ENCODE results near the gene MMP11.

MMP11 gene

GRCh38 chr22:23806837-23807236 lies 34.2 kb downstream of the MMP11 start:
- no peak for DNase-seq

- DNase-seq, result no peak
Measured at GRCh38 chr22:23812378-23812777, 39.7 kb downstream of the MMP11 start.

- DNase-seq, result no peak
Measured at GRCh38 chr22:23815541-23816155, 43.0 kb downstream of the MMP11 start.

- no peak for DNase-seq
Measured at GRCh38 chr22:23816156-23816976, 43.7 kb downstream of the MMP11 start.

- no peak for DNase-seq
Measured at GRCh38 chr22:23817146-23817545, 44.5 kb downstream of the MMP11 start.

- no peak for DNase-seq
Measured at GRCh38 chr22:23818541-23818940, 45.9 kb downstream of the MMP11 start.

GRCh38 chr22:23820748-23821211 lies 48.1 kb downstream of the MMP11 start:
- DNase-seq, result no peak

GRCh38 chr22:23822101-23822671 lies 49.5 kb downstream of the MMP11 start:
- no peak for DNase-seq

- DNase-seq, result no peak
Measured at GRCh38 chr22:23823331-23823791, 50.7 kb downstream of the MMP11 start.

- no peak for DNase-seq
Measured at GRCh38 chr22:23824476-23825245, 52.0 kb downstream of the MMP11 start.

GRCh38 chr22:23825246-23825905 lies 52.7 kb downstream of the MMP11 start:
- DNase-seq, result no peak

GRCh38 chr22:23826510-23827350 lies 54.1 kb downstream of the MMP11 start:
- DNase-seq, result no peak

GRCh38 chr22:23827351-23827995 lies 54.8 kb downstream of the MMP11 start:
- no peak for DNase-seq

GRCh38 chr22:23828800-23829680 lies 56.4 kb downstream of the MMP11 start:
- DNase-seq, result no peak

- DNase-seq, result no peak
Measured at GRCh38 chr22:23829845-23830372, 57.3 kb downstream of the MMP11 start.

GRCh38 chr22:23831261-23831660 lies 58.6 kb downstream of the MMP11 start:
- DNase-seq, result no peak

- no peak for DNase-seq
Measured at GRCh38 chr22:23831781-23832180, 59.1 kb downstream of the MMP11 start.

- DNase-seq, result no peak
Measured at GRCh38 chr22:23832226-23833016, 59.8 kb downstream of the MMP11 start.

Measured in activated CD4-positive, alpha-beta T cell treated with anti-CD3 and anti-CD28 coated beads, Interleukin-2, amount 50 U/mL, for 4 hours (primary cell).